Measurements from ENCODE around the gene FTH1.

GRCh38 chr11:61945191-61945590 is 22.2 kb downstream of the FTH1 start:
- TF ChIP-seq CTCF (IDR thresholded peaks at IDR 0.05 in 8 of 11, conservative IDR thresholded peaks at IDR 0.05 in 3 of 11) (no peak), POLR2A (IDR thresholded peaks at IDR 0.05) (no peak)
